B cell (primary cell): ENCODE measurements around the gene HES7. TPM values are rescaled to one million over a fixed set of nuclear protein-coding genes. Genes with fewer than 3 reads are reported as not detected.

ENCODE experiments used
- ATAC-seq: fragments of 200-7000 bp; cut with Tn5 transposase; one replicate; pipeline ENCODE4 v1.10.0; 2021; ENCODE audit warnings: low read depth, mild to moderate bottlenecking, moderate number of reproducible peaks, moderate library complexity
- CTCF ChIA-PET: fragments of 350-600 bp; sonication (Branson Sonifier 250); formaldehyde crosslinking; loops from one replicate; lab custom pipeline; 2021; ENCODE audit warnings: antibody characterized with exemption, inconsistent platforms; lab: Charles Lee
- POLR2A ChIA-PET: fragments of 350-600 bp; sonication (Branson Sonifier 250); formaldehyde crosslinking; loops from one replicate; lab custom pipeline; 2021; ENCODE audit warnings: antibody characterized with exemption; lab: Charles Lee
- DNase-seq: peaks from one replicate; pipeline ENCODE4 v3.0.0; 2013
- H2AFZ ChIP-seq: 2 replicates; pipeline ENCODE4 v1.6.1; 2012; ENCODE audit warnings: mild to moderate bottlenecking, low read depth, low read length; ENCODE audit not compliant: insufficient read depth, poor library complexity, severe bottlenecking
- H3K27ac ChIP-seq, 2 donors: 1 replicate in 1 of 2; 2 replicates in 1 of 2; pipeline ENCODE4 v1.5.1; 2012 to 2013; ENCODE audit warnings: low read length in 2 of 2, mild to moderate bottlenecking in 2 of 2, moderate library complexity in 1 of 2
- H3K27me3 ChIP-seq, 4 experiments: fragments of 200-600 bp in 1 of 4; sonication (generic) in 1 of 4; replicated peaks in 1 of 4; 1 replicate in 2 of 4; 2 replicates in 2 of 4; pipeline versions ENCODE4 v1.6.1 to v1.7.0; 2013 to 2016; ENCODE audit warnings: low read length in 3 of 4, mild to moderate bottlenecking in 2 of 4, mixed read lengths in 1 of 4, moderate library complexity in 1 of 4; ENCODE audit not compliant: insufficient read depth in 4 of 4, control insufficient read depth in 3 of 4; ENCODE audit errors: control extremely low read depth in 1 of 4
- H3K36me3 ChIP-seq, 2 experiments: replicated peaks in 1 of 2; 1 replicate in 1 of 2; 2 replicates in 1 of 2; pipeline versions ENCODE4 v1.6.1 to v1.7.1; 2013; ENCODE audit warnings: low read length in 1 of 2; ENCODE audit not compliant: insufficient read depth in 2 of 2, control insufficient read depth in 1 of 2; ENCODE audit errors: control extremely low read depth in 1 of 2, extremely low read depth in 1 of 2
- H3K4me1 ChIP-seq, 2 donors: fragments of 200-600 bp in 1 of 2; sonication (generic) in 1 of 2; 1 replicate in 1 of 2; 2 replicates in 1 of 2; pipeline versions ENCODE4 v1.5.1 to v1.6.1; 2013 to 2017; ENCODE audit warnings: low read length in 2 of 2; ENCODE audit not compliant: control insufficient read depth in 2 of 2, insufficient read depth in 2 of 2
- H3K4me2 ChIP-seq: replicated peaks from 2 replicates; pipeline ENCODE3; 2012; ENCODE audit warnings: mild to moderate bottlenecking, low read depth, low read length; ENCODE audit not compliant: poor library complexity, severe bottlenecking
- H3K4me3 ChIP-seq, 5 experiments: fragments of 200-600 bp in 1 of 5; sonication (generic) in 1 of 5; 1 replicate in 3 of 5; 2 replicates in 2 of 5; pipeline versions ENCODE4 v1.5.1 to v1.7.0; 2011 to 2016; ENCODE audit warnings: low read length in 4 of 5, mild to moderate bottlenecking in 4 of 5, low read depth in 2 of 5, control low read depth in 1 of 5, moderate library complexity in 1 of 5; ENCODE audit not compliant: insufficient read depth in 1 of 5; ENCODE audit errors: control extremely low read depth in 1 of 5, extremely low read depth in 1 of 5
- H3K79me2 ChIP-seq: fragments of 200-600 bp; sonication (generic); one replicate; pipeline ENCODE4 v1.6.0; 2016; ENCODE audit warnings: low read length; ENCODE audit not compliant: control insufficient read depth, insufficient read depth
- H3K9ac ChIP-seq: fragments of 200-600 bp; sonication (generic); 2 replicates; pipeline ENCODE4 v1.6.1; 2017; ENCODE audit warnings: mild to moderate bottlenecking, low read length, moderate library complexity
- H3K9me3 ChIP-seq, 3 donors: one replicate each; pipeline versions ENCODE4 v1.6.1 to v1.7.1; 2013; ENCODE audit warnings: low read length in 2 of 3; ENCODE audit not compliant: control insufficient read depth in 2 of 3, insufficient read depth in 1 of 3; ENCODE audit errors: control extremely low read depth in 1 of 3
- H4K20me1 ChIP-seq: 2 replicates; pipeline ENCODE4 v1.6.0; 2012; ENCODE audit warnings: mild to moderate bottlenecking, low read length; ENCODE audit not compliant: insufficient read depth, control insufficient read depth, poor library complexity, severe bottlenecking
- H3K27ac Mint-ChIP-seq: one replicate; pipeline ENCODE4 v1.8.0; 2021; ENCODE audit warnings: mixed read lengths
- H3K27me3 Mint-ChIP-seq: one replicate; pipeline ENCODE4 v1.8.0; 2021; ENCODE audit warnings: mixed read lengths
- H3K4me1 Mint-ChIP-seq: one replicate; pipeline ENCODE4 v1.8.0; 2021; ENCODE audit warnings: mixed read lengths
- H3K4me3 Mint-ChIP-seq: one replicate; pipeline ENCODE4 v1.8.0; 2021; ENCODE audit warnings: mixed read lengths
- H3K9me3 Mint-ChIP-seq: one replicate; pipeline ENCODE4 v1.8.0; 2022; ENCODE audit warnings: mixed read lengths; ENCODE audit not compliant: insufficient read depth
- CTCF ChIP-seq: fragments of 200-600 bp; IDR thresholded peaks from one replicate; pipeline ENCODE4 v1.8.0; 2022; ENCODE audit warnings: antibody characterized with exemption, mild to moderate bottlenecking
- EZH2 ChIP-seq: IDR thresholded peaks from 2 replicates; pipeline ENCODE4 v1.6.1; 2012; ENCODE audit warnings: borderline replicate concordance, low read depth, mild to moderate bottlenecking, moderate library complexity, low read length; ENCODE audit not compliant: insufficient read depth, poor library complexity, severe bottlenecking
- WGBS: methylation state at CpG from one replicate; pipeline ENCODE4 v1.1.5; 2013; ENCODE audit warnings: missing lambda C conversion rate; ENCODE audit not compliant: insufficient coverage; 5-methylcytosine and 5-hydroxymethylcytosine counted together
- intact Hi-C: fragments of 100-400 bp; cut with micrococcal nuclease; formaldehyde crosslinking; loops from one replicate; pipeline ENCODE4 v1.10.0; 2022
- polyA plus RNA-seq: library from polyadenylated mRNA; depleted of rRNA; stranded (reverse); fragments of >200 nt; gene quantifications from 2 replicates; pipeline ENCODE4 v1.2.3, GENCODE V29; 2012
- total RNA-seq, 2 donors: library from RNA; stranded (reverse); fragments of 120-200 nt in 1 of 2; gene quantifications; 1 replicate in 1 of 2; 2 replicates in 1 of 2; pipeline versions ENCODE4 v1.2.3 to v1.2.4, GENCODE V29; 2013 to 2022

HES7 gene
- total and polyA plus RNA-seq, 2 donors (not counting 1 experiment from before 2014, with no cell fraction given): 0.34 TPM; not detected in 1

GRCh38 chr17:8084250-8084649 is 39.7 kb downstream of the HES7 start:
- intact Hi-C loops: no loop called here
- POLR2A ChIA-PET: no interaction called here
- no peaks in the 10 kb centered on the region for H3K9me3 Mint-ChIP-seq

GRCh38 chr17:8082292-8082691 is 41.6 kb downstream of the HES7 start:
- Histone ChIP-seq H3K4me3 (no peak overlapping the region), H3K9ac (no peak overlapping the region), H3K9me3 (no peaks in the 10 kb centered on the region), H3K4me2 (no peak overlapping the region), H2AFZ (no peak overlapping the region), H3K4me1 (peaks cover 9 to 15% of the 10 kb centered on the region in 2 donors), H3K27me3 (peaks cover 0 to 3% (median 0%) of the 10 kb centered on the region in 4 experiments), H3K36me3 (no peaks in the 10 kb centered on the region), H3K79me2 (peaks cover 7% of the 10 kb centered on the region), H3K27ac (no peak overlapping the region), H4K20me1 (peaks cover 9% of the 10 kb centered on the region)
- ATAC-seq (no peak), DNase-seq (no peak)
- intact Hi-C loops: no loop called here
- Mint-ChIP-seq H3K4me1 (peaks cover 14% of the 10 kb centered on the region), H3K9me3 (no peaks in the 10 kb centered on the region), H3K27me3 (no peaks in the 10 kb centered on the region), H3K27ac (no peak overlapping the region), H3K4me3 (no peak overlapping the region)
- CTCF ChIA-PET: interaction anchor here (0.9 to 3.0 kb wide), 7 partner anchors 8 to 37 kb away, joined by 3 to 16 read pairs (median 8); no protein-coding TSS in a partner anchor
- TF ChIP-seq EZH2: no peak
- no peak for TF ChIP-seq CTCF
- POLR2A ChIA-PET: no interaction called here
- 100% methylated on average over 3 of the region's 10 CpGs for WGBS

More at GRCh38 chr17:8084250-8084649, 39.7 kb downstream of the HES7 start:
- Histone ChIP-seq H3K27me3 (peaks cover 0 to 3% (median 0%) of the 10 kb centered on the region in 4 experiments), H4K20me1 (peaks cover 9% of the 10 kb centered on the region), H3K9me3 (no peaks in the 10 kb centered on the region), H3K36me3 (no peaks in the 10 kb centered on the region), H3K27ac (no peak overlapping the region), H3K4me1 (peaks cover 6 to 15% of the 10 kb centered on the region in 2 donors), H3K79me2 (peaks cover 7% of the 10 kb centered on the region), H3K9ac (no peak overlapping the region), H3K4me2 (no peak overlapping the region), H2AFZ (no peak overlapping the region), H3K4me3 (no peak overlapping the region)
- DNase-seq (no peak), ATAC-seq (no peak)
- TF ChIP-seq CTCF (no peak), EZH2 (no peak)
- Mint-ChIP-seq H3K4me1 (peaks cover 15% of the 10 kb centered on the region), H3K27me3 (peaks cover 3% of the 10 kb centered on the region), H3K27ac (no peak overlapping the region), H3K4me3 (no peak overlapping the region)
- CTCF ChIA-PET: interaction anchor here (1.2 to 3.0 kb wide), 5 partner anchors 9 to 26 kb away, joined by 3 to 16 read pairs (median 13); no protein-coding TSS in a partner anchor
- WGBS: 90% methylated on average over 5 of the region's 6 CpGs
